ENCODE measurements around the gene AK5. TPM values are rescaled to one million over a fixed set of nuclear protein-coding genes. Genes with fewer than 3 reads are reported as not detected.
"Not testable (repeated sequence)": the region's sequence is repeated elsewhere in the genome, so short reads cannot be mapped to it uniquely, and the experiment has no call there.

AK5 gene
- total RNA-seq, 1 donor from 2014 or later: 27.8 TPM

DNA sequence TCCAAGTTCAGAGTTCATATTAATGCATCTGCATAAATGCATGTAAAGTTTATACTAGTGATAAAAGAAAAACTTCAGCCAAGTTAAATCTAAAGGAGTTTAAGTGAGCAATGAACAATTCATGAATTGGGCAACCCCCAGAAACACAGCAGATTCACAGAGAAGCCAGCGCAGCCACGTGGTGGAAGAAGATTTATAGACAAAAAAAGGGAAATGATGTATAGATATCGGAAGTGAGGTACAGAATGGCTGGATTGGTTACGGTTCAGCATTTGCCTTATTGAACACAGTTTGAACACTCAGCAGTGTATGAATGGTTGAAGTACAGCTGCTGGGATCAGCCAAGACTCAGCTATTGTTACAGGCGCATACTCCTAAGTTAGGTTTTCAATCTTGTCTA is 5.7 kb downstream of the AK5 start:
- no peak for DNase-seq

DNA sequence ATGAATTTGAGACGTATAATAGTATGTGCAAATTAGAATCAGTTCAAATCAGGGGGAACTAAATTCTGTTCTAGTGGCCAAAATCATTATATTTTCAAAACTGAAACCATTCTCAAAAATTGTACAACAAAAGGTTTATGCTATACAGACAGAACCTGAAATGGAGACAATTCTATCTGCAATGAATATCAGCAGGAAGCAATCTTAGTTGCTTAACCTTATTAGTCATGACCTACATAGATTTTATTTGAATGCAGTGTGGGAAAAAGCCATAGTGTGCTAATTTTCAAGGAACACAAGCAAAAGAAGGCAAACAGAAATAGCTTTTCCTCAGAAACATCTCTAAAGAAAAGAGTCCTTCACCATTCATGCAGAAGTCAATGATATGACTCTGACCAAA is 6.5 kb downstream of the AK5 start:
- no peak for DNase-seq

DNA sequence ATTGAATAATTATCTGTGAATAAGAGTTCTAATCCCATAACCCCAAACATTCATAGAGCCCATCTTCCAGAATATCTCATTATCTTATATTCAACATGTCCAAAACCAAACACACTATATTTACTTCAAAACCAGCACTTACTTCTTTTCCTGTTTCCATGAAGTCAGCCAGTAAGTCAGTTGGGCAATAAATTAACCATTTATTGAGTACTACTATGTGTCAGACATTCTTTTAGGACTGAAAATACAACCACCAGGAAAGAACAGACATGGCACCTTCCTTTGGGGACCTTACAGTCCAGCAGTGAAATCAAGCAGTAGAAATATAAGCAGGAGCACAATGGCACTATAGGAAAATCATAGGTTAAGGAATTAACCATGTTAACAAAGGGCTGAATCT is 8.8 kb downstream of the AK5 start:
- no peak for DNase-seq

DNA sequence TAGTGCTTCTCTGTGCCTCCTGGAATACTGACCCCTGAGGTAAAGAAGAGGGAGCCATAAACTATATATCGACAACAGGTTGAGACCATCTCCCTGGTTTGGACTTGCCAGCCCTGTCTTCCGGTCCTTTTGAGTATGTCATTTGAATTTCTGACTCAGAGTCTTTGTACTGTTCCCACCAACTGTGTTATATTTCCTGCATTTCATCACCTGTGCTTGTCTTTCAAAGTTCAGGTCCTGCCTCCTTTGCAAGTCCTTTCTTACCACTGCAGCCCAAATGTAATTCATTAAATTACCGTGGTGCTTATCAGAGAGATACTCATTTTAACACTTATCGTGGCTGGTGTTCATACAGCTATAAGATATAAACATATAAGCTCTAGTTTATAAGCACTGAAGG is 10.7 kb downstream of the AK5 start:
- DNase-seq: no peak

DNA sequence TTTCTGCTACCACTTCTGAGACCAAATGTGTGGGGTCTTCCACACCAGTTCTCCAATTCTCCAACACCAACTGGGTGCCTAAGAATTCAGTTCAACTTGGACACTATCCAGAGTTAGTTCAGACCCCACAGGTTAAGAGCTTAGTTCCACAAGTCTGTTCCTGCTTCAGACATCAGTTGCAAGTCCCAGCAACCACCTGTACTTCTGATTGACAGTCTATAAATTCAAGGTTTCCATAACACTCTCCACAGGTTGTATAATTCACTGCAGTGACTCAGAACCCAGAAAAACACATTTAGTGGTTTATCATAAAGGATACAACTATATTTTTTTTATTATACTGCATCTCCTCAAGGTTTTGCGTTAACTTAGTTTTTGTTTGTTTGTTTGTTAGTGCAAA is 18.7 kb downstream of the AK5 start:
- DNase-seq: no peak

DNA sequence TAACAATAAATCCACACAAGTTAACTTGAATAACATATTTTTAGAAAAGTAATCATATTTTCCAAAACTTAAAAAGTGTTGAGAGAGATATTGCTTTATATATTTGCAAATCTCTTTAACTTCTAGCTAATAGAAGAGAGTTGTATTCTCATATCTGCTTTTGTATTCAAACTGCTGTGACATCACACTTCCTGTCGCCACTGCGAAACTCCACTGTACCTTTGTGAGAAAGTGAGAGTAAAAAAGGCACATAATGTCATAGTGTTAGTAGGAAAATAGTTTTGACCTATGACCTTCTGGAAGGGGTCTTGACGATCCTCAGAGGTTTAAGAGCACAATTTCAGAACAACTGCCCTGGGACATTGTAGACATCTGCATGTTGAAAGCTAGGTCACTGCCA is 21.6 kb downstream of the AK5 start:
- DNase-seq: no peak

DNA sequence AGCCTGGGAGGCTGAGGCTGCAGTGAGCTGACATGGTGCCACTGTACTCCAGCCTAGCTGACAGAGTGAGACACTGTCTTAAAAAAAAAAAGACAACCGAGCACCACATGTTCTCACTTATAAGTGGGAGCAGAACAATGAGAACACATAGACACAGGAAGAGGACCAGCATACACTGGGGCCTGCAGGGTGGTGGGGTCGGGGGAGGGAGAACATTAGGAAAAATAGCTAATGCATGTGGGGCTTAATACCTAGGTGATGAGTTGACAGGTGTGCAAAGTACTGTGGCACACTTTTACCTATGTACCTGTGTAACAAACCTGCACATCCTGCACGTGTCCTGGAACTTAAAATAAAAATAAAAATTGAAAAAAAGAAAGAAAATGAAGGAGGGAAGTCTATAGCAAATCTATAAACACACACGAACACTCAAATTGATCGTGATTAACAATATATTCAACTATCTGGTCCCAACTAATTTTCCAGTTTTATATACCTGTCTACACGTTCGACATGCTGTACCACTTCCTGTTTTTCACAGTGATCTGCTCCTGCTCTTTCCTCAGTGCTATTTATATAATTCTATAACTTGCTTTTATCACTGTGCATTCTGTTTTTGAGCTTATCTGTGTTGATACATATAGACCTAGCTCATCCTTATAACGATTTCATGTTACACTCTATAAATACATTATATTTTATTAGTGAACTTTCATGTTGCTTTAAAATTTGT is 27.2 kb downstream of the AK5 start:
- no peak for DNase-seq

DNA sequence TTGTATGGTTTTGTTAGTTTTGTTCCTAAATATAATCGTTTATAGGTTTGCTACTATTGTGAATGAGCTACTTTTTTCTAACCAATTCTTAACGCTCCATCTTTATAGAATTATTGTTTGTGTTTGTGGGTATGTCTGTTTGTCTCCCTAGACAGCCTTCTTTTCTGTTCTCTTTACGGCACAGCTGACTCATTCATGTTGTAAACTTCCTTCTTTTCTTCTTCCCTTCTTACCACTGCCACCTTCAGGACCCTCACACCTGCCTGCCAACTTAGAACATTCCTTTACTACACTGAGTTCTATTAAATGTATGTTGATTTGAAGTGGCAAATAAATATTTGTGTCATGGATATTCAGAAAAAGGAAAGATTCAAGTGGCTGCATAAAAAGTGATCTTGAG is 29.1 kb downstream of the AK5 start:
- DNase-seq: no peak

DNA sequence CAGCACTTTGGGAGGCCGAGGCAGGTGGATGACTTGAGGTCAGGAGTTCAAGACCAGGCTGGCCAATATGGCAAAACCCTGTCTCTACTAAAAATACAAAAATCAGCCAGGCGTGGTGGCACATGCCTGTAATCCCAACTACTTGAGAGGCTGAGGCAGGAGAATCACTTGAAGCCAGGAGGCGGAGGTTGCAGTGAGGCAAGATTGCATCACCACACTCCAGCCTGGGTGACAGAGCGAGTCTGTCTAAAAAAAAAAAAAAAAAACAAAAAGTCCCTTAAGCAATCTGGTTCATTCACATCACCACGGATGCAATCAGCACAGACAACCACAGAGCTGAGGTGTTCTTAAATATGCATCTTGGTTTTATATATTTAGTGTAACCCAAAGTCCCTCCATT is 30.5 kb downstream of the AK5 start:
- not testable (repeated sequence) for DNase-seq

DNA sequence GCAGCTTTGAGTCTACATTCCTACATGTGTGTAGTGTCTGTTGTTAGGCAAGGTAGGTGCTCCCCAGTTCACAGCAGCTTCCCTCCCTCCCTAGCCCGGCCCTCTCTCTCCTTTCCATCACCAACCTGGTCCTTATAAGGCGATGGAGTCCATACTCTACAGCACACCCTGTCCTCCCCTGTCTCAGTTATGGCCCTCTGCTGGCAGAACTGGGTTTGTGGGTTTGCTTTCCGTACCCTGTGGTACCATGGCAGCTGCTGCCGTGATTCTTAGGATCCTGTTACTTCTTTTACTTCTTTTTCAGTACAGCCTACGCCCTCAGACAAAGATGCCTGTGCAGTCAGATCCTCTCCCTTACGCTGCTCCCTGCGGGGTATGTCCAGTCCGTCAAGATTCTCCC is 31.7 kb downstream of the AK5 start:
- no peak for DNase-seq

DNA sequence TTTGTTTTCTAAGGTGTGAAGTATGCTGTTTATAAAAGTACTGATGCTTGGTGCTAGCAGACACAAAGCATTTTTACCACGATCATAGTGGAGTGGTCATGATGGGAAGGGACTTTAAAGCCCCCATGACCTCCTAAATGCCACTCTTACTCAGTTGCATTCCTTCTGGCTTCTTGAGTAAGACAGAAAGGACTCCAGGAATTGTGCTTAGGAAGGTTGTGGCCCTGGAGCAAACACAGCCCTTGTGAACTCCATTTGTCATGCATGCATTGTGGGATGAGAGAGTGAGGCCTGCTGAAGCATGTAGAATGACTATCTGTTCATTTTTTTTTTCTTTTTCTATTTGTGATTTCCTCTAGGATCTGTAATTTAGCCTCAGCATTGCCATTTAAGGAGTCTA is 34.2 kb downstream of the AK5 start:
- DNase-seq: no peak

DNA sequence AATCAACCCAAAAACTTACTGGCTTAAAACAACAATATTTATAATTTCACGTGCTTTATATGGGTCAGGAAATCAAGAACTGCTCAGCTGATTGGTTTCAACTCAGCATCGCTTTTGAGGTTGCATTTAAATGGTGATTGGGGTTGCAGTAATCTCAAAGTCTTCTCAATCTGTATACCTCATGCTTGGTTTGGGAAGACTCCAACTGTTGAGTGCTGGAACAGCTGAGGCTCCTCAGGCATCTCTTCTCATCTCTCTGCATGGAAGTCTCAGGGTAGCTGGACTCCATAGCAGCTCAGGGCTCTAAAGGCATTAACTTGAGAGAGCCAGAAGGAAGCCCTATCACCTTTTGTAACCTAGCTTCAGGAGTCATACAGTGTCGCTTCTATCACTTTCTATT is 35.1 kb downstream of the AK5 start:
- no peak for DNase-seq

DNA sequence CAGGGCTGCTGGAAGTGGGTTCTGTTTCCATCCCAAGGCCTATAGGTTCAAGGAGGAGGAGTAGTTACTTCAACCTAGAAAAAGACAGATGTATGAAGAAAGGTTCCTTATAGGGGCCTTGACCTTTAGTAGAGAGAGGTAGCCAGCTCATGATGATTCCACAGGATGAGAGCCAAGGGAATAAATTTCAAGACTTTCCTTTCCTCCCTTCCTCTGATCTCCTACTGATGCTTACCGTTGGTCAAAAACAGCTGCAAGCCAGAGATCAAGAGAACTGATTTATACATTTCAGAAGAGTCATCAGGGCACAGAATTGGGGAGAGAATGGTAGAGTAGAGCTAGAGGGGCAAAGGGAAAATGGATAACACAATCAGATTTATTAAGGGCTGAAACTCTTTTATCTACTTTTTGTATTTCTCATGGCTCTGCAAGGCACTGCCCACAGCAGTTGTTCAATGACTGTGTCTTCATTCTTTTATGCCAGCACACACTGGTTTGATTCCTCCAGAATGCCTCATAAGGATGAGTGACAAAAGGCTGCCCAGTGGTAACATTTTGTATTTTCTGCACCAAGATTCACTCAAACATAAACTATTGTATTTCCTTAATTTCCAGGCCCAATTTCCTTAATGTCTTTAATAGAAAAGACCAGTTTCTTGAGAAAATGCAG is 37.4 kb downstream of the AK5 start:
- no peak for DNase-seq

DNA sequence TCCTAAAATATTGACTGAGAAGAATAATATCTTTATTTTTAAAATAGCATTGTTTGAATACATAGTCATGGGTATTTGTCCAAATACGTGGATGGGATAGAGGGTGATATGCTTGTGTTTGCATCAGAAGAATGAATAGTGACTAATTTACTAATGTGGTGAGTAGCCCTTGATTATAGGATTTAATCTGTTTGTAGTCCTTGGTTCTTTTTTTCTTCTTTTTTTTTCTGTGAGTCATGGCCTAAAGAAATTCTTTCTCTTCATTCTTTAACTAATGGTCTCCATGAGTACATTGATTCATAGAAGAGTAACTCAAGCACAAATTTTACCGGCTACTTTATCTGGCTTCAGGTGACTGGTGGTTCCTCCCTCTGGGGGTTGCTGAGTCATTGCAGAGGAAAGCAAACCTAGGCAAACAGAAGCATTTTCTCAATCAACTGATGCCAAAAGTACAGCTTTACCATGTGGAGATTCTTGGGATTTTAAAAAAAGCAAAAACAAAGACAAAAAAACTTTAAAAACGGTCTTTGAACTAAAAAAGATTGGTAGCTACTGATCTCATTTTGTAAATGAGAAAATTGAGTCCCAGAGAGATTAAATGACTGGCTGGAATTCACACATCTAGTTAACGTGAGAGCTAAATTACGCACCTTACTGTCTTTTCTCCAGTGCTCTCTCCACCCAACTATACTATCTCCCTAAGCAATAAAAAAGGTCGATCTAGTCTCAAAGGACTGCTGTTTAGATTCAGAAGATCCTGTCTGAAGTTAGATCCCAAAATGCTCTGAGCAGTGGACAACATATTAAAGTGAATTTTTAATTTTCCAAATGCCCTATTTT is 40.5 kb downstream of the AK5 start:
- no peak for DNase-seq

DNA sequence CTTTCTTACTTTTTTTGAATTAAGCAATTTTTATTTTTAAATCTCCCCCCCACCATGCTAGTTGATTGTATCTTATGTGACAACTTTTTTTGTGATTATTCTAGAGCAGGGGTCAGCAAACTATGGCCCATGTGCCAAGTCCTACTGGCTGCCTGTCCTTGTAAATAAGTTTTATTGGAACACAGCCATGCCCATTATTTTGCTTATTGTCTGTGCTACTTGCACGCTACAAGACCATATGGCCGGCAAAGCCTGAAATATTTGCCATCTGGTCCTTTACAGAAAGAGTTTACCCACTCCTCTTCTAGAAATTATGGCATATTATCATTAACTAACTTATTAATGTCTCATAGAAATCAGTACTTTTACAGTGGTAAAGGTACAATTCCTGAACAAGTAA is 51.7 kb downstream of the AK5 start:
- DNase-seq: no peak

DNA sequence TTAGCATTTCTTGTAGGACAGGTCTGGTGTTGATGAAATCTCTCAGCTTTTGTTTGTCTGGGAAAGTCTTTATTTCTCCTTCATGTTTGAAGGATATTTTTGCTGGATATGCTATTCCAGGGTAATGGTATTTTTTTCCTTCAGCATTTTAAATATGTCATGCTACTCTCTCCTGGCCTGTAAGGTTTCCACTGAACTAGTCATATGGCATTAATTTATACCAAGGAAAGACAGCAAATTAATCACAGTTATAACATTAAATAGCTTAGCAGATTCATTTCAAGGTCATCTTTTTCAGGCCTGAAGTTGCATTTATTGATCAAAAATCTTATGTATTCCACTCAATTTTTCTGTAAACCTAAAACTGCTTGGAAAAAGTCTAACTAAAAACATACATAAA is 54.9 kb downstream of the AK5 start:
- DNase-seq: no peak

DNA sequence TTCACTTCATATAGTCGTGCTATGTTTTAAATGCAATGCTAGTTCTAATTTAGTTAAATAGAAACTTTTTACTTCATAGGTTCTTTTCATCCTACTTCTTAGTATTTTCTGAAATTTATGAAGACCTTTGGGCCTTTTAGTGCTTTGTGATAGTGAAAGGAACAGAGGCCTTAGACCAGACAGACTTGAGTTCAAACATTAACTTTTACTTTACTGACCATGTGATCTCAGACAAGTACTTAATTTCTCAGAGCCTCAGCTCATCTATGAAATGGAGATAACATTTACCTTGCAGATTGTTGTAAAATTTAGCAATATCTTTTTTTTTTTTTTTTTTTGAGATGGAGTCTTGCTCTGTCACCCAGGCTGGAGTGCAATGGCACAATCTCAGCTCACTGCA is 57.5 kb downstream of the AK5 start:
- no peak for DNase-seq

DNA sequence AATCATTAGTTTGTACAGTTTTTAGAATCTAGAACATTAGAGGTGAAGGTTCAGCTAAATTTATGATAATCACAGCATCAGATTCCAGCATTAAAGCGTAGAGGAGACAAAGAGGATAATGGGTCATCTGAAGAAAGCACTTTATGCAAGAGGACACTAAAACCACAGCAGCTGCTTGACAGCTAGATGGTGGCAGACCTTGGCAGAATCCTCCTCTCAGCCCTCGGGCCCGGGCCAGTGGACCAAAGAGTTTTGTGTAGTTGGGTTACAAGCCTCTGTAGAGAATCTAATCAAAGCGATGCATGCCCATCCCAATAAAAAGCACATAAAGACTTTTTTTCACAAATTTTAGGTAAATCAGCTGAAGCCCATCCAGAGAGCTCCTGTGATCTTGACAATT is 59.4 kb downstream of the AK5 start:
- DNase-seq: no peak

DNA sequence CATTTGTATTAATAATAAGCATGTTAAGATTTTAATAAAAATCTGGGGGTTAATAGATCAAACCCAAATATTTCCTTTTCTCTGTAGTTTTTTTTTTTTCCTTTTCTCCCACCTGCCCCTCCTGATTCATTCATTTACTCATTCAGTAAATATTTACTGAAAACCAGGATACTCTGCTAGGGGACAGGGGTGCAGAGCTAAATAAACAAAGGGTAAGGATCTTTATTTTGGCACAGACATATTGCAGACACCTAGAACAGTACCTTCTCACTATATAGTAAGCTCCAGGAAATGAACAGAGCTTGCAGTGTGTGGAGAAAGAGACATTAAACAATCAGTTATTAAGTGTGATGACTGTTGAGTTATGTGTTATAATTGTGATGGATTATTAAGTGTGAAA is 60.9 kb downstream of the AK5 start:
- no peak for DNase-seq

DNA sequence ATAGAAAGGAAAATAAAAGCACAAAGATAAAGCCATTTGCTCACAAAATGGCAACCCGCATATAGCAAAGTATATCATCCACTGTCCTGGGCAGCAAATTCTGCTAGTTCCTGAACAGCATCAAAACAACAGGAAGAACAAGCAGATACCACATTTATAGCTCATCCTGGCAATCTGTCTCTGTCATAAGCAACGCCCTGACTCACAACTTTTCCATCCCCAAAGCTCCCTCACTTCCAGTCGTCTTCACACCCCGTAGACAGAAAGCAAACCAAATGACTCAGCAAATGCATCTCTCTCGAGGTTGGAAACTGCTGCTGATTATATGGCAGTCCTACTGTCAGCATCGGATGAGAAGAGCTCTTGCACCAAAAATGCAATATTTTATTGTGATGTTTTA is 65.8 kb downstream of the AK5 start:
- DNase-seq: peak; percentile 11

DNA sequence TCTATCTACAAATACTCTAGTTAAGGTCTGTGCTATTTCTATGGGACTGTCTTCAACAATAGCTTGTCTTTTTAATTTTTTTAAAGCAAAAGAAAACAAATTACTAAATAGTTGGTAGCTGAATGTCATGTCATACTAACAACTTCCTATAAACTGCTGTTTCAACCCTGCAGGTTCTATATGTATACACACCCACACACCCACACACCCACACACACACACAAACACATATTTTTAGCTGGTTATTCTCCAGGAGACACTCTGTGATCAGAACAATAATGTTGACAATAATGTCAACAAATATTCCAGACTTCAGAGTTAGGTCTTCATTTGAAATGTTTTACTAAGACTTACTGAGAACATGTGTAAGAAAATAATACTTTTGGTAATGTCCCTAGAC is 66.7 kb downstream of the AK5 start:
- DNase-seq: no peak

DNA sequence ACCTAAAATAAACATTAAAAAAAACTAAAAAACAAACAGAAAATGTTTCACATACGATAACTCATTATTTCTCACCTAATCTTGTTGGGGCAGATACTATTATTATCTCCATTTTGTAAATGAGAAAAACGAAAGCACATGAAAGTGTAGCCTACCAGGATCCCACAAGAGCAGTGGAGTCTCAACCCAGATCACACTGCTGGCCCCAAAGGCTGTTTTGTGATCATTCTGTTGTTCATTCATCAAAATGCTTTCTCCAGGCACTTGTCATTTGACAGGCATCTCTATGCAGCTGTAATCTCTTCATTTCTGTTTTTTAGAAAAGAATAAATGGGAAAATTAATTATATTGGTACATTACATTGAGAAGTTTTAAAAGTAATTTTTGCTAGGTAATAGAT is 67.5 kb downstream of the AK5 start:
- no peak for DNase-seq

DNA sequence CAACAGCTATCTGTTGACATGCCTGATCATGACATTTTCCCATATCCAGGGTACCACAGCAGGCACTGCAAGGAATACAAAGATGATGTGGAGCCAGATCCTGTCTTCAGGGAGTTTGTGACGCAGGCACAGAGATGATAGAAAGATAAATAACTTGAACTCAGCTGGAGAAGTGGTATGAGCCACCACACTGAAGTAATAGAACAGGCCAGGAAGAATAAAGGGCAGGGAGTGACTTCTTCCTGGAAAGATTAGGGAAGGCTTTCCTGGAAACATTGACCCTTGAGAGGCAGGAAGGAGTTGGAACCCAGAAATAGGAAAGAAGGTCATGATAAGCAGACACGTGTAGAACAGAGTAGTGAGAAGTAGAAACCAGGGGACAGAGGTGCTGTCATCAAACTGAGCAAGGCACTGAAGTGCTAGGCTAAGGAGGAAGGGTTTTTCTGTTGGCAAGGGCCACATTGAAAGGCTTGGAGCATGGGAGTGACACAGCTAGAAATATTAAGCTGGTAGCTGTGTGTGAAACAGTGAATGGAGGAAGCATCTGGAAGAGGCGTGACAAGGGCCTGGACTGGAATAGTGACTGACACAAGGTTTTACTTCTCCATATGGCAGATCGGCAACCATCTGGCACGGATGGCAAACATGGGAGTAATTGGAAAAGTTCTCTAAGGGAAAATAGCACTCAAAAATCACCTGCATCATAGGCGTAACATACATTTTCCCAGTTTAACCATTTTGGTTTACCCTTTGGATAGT is 68.4 kb downstream of the AK5 start:
- DNase-seq: no peak
